GM18858 (cell line): ENCODE results near the gene ZNF429.
"Not testable (repeated sequence)": the region's sequence is repeated elsewhere in the genome, so short reads cannot be mapped to it uniquely, and the experiment has no call there.

Experiments
- ATAC-seq: cut with Tn5 transposase; IDR thresholded peaks from one replicate; pipeline ENCODE4 v1.9.1; 2021; ENCODE audit not compliant: unreplicated experiment

The ZNF429 gene

DNA sequence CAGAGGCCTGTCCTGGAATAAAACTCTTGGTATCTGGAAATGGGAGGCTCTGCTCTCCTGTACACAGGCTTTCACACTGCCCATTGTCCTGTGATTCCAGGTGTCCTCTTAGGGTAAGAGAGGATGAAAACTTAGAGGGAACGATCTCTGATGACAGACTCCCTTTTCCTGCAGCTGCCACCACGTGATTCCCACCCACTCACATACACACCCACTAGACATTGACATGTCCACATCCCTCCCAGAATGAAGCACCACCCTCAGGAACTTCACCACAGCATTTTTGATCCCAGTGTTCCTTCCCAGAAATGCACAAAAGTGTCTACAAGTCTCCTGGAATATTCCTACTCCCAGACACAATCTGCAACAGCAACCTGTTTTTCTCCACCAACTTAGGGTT lies 8.2 kb downstream of the ZNF429 start:
- no peak for ATAC-seq

DNA sequence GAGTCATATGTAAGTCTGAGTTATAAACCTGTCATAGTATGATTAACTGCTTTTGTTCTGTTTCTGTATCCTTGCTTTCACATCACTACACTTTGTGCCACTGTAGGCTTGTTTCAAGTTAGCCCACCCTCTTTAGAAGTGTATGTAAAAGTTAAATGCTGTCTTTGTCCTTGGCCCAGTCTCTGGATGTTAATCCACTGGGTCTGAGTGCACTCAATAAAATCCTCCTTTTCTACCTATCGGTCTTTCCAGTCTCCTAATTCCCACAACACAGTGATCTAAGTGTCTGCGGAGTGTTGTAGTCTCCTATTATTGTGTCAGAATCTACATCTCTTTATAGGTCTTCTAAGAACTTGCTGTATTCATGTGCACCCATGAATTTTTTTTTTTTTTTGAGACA lies 14.1 kb downstream of the ZNF429 start:
- ATAC-seq, result no peak

DNA sequence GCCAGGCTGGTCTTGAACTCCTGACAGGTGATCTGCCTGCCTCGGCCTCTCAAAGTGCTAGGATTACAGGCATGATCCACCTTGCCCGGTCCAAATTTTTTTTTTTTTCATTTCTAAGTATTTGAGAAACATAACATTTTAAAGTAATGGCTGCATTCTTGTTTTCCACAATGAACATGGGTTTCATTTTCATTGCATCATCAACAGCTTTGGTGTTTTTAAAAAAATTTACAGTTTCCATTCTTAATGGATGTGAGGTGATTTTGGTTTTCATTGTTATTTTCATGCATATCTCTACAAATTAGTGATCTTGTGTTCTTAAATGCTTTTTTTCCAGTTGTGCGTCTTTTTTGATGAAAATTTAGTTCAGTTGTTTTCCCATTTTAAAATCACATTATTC lies 27.5 kb downstream of the ZNF429 start:
- ATAC-seq, result no peak

DNA sequence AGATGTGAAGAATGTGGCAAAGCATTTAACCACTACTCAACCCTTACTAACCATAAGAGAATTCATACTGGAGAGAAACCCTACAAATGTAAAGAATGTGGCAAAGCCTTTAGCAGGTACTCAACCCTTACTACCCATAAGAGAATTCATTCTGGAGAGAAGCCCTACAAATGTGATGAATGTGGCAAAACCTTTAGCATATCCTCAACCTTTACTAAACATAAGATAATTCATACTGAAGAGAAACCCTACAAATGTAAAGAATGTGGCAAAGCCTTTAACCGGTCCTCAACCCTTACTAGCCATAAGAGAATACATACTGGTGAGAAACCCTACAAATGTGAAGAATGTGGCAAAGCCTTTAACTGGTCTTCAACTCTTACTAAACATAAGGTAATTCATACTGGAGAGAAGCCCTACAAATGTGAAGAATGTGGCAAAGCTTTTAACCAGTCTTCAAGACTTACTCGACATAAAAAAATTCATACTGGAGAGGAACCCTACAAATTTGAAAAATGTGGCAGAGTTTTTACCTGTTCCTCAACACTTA lies 31.4 kb downstream of the ZNF429 start:
- ATAC-seq, result not testable (repeated sequence)

GRCh38 chr19:21559444-21559843 lies 54.0 kb downstream of the ZNF429 start:
- ATAC-seq, result no peak

GRCh38 chr19:21564406-21564805 lies 59.0 kb downstream of the ZNF429 start:
- no peak for ATAC-seq

- ATAC-seq, result no peak
These were observed 60.7 kb downstream of the ZNF429 start for GRCh38 chr19:21566073-21566472.

DNA sequence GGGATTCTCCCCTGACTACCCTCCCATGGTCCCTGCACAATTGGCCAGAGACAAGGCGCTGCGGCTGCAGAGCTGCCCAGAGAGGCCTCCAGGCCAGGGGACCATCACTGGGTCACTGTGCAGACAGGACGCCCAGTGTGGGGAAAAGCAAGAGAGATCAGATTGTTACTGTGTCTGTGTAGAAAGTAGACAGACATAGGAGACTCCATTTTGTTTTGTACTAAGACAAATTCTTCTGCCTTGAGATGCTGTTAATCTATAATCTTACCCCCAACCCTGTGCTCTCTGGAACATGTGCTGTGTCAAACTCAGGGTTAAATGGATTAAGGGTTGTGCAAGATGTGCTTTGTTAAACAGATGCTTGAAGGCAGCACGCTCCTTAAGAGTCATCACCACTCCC lies 62.4 kb downstream of the ZNF429 start:
- not testable (repeated sequence) for ATAC-seq

GRCh38 chr19:21568816-21569493 lies 63.6 kb downstream of the ZNF429 start:
- ATAC-seq, result no peak

- ATAC-seq, result no peak
These were observed 64.1 kb downstream of the ZNF429 start for GRCh38 chr19:21569494-21569865.

DNA sequence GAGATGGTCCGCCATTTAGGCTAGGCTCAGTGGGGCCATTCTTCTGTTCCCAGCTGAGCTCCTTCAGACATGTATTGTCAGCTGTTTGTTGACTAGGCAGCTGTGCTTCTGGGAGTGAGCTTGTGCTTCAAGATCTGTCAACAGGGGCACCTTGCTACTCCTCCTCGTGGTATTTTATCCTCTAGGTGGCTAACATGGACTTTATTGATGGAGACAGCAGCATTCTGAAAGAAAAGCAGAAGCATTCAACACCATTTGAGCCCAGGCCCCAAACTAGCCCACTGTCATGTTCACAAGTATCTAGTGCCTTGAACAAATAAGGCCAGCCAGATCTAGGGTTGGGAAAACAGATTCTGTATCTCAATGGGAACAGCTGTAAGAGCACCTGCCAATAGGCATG lies 65.9 kb downstream of the ZNF429 start:
- no peak for ATAC-seq

- ATAC-seq, result no peak
These were observed 69.2 kb downstream of the ZNF429 start for GRCh38 chr19:21574607-21575006.

- ATAC-seq, result no peak
These were observed 71.1 kb downstream of the ZNF429 start for GRCh38 chr19:21576481-21576880.

DNA sequence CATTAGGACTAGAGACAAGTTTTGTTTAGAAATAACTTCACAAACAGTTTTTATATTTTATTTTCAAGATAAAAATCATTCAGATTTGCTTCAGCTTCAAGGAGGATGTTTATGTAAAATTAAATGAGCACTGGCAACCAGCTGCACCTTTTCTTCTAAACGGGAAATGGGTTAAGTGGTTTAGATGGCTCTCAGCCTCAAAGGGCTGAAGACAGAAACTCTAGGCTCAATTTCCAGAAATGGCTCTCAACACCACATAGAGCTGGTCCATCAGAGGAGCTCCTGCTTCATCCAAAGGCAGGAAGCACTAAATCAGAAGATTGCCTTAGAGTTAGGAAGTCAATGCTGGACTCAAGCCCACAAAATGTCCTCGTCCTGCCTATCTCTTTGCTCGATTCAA lies 74.7 kb downstream of the ZNF429 start:
- ATAC-seq, result no peak

- no peak for ATAC-seq
These were observed 75.4 kb downstream of the ZNF429 start for GRCh38 chr19:21580818-21581217.

DNA sequence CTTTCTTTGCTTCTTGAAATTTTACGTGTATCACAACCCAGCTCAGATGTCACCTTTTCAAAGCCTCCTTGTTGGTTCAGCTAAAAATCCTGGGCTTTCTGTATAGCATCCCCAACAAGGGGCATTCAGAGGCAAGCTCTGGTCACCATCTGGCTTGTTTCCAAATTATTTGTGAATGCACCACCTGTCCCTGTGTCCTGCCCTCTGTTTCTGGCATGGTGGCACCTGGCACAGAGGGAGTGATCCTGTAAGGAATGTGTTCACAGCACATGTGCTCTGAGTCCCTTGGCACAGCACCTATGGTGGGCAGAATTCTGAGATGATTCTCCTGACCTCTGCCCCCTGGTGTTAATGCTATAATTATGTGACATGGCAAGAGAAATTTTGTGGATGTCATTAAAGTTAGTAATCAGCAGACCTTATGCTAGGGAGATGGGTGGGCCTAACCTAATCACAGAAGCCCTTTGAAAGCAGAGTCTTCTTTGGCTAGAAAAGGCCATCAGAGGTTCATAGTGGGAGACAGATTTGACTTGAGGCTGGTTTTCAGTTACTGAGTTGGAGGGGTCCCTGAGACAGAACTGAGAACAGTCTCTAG lies 76.3 kb downstream of the ZNF429 start:
- ATAC-seq, result no peak

GRCh38 chr19:21584537-21584936 lies 79.1 kb downstream of the ZNF429 start:
- no peak for ATAC-seq

GRCh38 chr19:21585281-21585890 lies 80.0 kb downstream of the ZNF429 start:
- ATAC-seq, result no peak

DNA sequence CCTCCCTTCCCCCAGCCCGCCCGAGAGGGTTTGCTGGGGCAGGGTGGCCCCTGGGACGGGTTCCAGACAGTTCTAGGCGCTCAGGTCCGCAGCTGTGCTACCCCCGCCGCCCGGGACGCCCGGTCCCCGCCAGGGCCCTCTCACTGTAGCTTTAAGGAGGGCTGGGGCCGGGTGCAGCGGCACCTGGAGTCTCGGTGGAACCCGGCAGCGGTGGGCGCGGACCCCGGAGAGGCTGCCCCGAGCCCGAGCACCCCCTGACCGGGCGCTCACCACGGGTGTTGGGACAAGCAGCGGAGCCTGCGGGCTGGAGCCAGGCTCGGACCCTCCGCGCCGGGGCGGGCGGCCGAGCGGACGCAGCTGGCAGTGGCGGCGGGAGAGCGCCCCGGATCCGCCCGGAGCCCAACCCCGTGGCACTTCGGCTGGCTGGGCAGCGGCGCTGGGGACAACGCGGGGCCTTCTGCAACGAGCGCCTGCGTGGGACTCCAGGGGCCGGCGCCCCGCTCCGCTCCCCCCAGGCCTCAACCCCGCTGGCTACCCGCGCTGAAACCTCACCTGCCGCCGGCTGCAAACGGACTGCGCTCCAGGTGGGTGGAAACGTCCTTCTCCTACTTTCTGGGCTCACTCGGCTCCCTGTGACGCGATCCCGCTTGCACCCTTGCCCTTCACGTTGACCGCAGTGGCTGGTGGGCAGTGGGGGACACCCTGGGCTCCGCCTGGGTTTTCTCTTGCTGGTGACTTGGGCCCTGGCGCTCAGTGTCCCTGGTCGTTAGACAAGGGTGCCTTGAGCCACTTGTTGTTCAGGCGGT lies 81.1 kb downstream of the ZNF429 start:
- no peak for ATAC-seq

GRCh38 chr19:21587117-21587461 lies 81.7 kb downstream of the ZNF429 start:
- no peak for ATAC-seq

DNA sequence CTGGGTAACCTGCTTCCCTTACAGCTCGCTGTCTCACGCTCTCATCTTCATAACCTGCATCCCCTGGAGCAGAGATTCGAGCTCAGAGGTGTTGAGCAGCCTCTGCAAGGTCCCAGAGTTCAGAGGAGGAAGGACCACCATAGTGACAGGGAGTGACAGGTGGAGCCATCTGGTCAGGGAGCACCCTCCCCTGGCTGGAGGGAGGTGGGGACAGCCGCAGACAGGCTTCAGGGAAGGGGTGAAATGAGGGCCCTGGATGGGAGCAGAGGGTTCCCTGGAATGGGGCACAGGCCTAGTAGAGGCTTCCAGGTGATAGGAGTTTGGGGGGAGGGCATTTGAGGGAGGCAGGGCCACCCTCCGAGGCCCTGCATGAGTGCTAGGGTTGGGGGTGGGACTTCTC lies 82.1 kb downstream of the ZNF429 start:
- ATAC-seq, result no peak
